ENCODE results near the gene NUAK2. TPM values are rescaled to one million over a fixed set of nuclear protein-coding genes. Genes with fewer than 3 reads are reported as not detected.

NUAK2 gene
- total RNA-seq, 1 donor from 2014 or later = 8.4 TPM

GRCh38 chr1:205279986-205280385, 41.6 kb downstream of the NUAK2 start:
- intact Hi-C loops (cut with micrococcal nuclease) = loop anchor here (10.0 kb wide), 1 partner anchor 1185 kb away; no protein-coding TSS in a partner anchor

GRCh38 chr1:205276689-205277065, 44.9 kb downstream of the NUAK2 start:
- intact Hi-C loops (cut with micrococcal nuclease) = no loop called here

- intact Hi-C loops (cut with micrococcal nuclease) = no loop called here
These were observed 45.4 kb downstream of the NUAK2 start for GRCh38 chr1:205275916-205276688.

GRCh38 chr1:205275133-205275532, 46.4 kb downstream of the NUAK2 start:
- intact Hi-C loops (cut with micrococcal nuclease) = no loop called here

- intact Hi-C loops (cut with micrococcal nuclease) = no loop called here
These were observed 47.4 kb downstream of the NUAK2 start for GRCh38 chr1:205274041-205274691.

- intact Hi-C loops (cut with micrococcal nuclease) = loop anchor here (1.0 kb wide), 7 partner anchors 12 to 251 kb away; partner anchors contain the start of gene NUAK2
These were observed 48.0 kb downstream of the NUAK2 start for GRCh38 chr1:205273551-205273982.

GRCh38 chr1:205272536-205272935, 49.0 kb downstream of the NUAK2 start:
- intact Hi-C loops (cut with micrococcal nuclease) = no loop called here

GRCh38 chr1:205271745-205272144, 49.8 kb downstream of the NUAK2 start:
- intact Hi-C loops (cut with micrococcal nuclease) = no loop called here

GRCh38 chr1:205271277-205271676, 50.3 kb downstream of the NUAK2 start:
- intact Hi-C loops (cut with micrococcal nuclease) = no loop called here

- intact Hi-C loops (cut with micrococcal nuclease) = no loop called here
These were observed 50.8 kb downstream of the NUAK2 start for GRCh38 chr1:205270764-205271163.

- intact Hi-C loops (cut with micrococcal nuclease) = no loop called here
These were observed 51.3 kb downstream of the NUAK2 start for GRCh38 chr1:205270271-205270670.

- intact Hi-C loops (cut with micrococcal nuclease) = no loop called here
These were observed 51.8 kb downstream of the NUAK2 start for GRCh38 chr1:205269711-205270110.

GRCh38 chr1:205268846-205269680, 52.5 kb downstream of the NUAK2 start:
- intact Hi-C loops (cut with micrococcal nuclease) = no loop called here

- intact Hi-C loops (cut with micrococcal nuclease) = no loop called here
These were observed 54.1 kb downstream of the NUAK2 start for GRCh38 chr1:205267306-205267902.

- intact Hi-C loops (cut with micrococcal nuclease) = no loop called here
These were observed 54.8 kb downstream of the NUAK2 start for GRCh38 chr1:205266611-205267305.

- intact Hi-C loops (cut with micrococcal nuclease) = no loop called here
These were observed 57.9 kb downstream of the NUAK2 start for GRCh38 chr1:205263580-205264190.

- intact Hi-C loops (cut with micrococcal nuclease) = no loop called here
These were observed 58.8 kb downstream of the NUAK2 start for GRCh38 chr1:205262731-205263171.

GRCh38 chr1:205261946-205262691, 59.4 kb downstream of the NUAK2 start:
- intact Hi-C loops (cut with micrococcal nuclease) = no loop called here

- intact Hi-C loops (cut with micrococcal nuclease) = no loop called here
These were observed 60.4 kb downstream of the NUAK2 start for GRCh38 chr1:205260948-205261732.

Measured in T-helper 1 cell treated with Interleukin-12 subunit alpha and Interleukin-12 subunit beta and Interleukin-4 antibody, amounts not matched to agents 30 ng/mL and 1 ng/mL, for 36 hours (primary cell).